ENCODE results near the gene TRAPPC6A.

TRAPPC6A gene

DNA sequence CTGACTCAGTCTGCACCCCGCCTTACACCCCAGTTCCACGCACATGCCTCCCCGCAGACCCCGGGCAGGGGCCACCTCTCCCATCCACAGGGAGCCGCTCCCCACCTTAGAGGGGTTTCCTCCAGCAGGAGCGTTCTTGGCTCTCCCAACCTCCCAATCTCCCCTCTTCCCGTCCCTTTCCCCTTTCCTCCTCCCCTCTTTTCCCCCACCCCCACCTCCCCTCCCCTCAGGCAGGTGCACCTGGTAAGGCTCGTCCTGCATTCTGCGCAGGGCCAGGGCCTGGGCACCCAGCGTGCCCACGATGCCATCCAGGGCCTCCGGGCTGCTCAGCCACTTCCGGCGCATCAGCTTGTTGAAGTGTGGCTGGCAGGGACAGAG is 39.9 kb upstream of the TRAPPC6A start:
- no peak for DNase-seq (ENCODE audit: low read depth)
- TF ChIP-seq, protein P1, sequence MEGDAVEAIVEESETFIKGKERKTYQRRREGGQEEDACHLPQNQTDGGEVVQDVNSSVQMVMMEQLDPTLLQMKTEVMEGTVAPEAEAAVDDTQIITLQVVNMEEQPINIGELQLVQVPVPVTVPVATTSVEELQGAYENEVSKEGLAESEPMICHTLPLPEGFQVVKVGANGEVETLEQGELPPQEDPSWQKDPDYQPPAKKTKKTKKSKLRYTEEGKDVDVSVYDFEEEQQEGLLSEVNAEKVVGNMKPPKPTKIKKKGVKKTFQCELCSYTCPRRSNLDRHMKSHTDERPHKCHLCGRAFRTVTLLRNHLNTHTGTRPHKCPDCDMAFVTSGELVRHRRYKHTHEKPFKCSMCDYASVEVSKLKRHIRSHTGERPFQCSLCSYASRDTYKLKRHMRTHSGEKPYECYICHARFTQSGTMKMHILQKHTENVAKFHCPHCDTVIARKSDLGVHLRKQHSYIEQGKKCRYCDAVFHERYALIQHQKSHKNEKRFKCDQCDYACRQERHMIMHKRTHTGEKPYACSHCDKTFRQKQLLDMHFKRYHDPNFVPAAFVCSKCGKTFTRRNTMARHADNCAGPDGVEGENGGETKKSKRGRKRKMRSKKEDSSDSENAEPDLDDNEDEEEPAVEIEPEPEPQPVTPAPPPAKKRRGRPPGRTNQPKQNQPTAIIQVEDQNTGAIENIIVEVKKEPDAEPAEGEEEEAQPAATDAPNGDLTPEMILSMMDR (IDR thresholded peaks at IDR 0.05; ENCODE audit: low read depth, low read length, missing control alignments): no peak
- no peak overlapping the region for H3K4me3 ChIP-seq (ENCODE audit: low read depth, low read length)

DNA sequence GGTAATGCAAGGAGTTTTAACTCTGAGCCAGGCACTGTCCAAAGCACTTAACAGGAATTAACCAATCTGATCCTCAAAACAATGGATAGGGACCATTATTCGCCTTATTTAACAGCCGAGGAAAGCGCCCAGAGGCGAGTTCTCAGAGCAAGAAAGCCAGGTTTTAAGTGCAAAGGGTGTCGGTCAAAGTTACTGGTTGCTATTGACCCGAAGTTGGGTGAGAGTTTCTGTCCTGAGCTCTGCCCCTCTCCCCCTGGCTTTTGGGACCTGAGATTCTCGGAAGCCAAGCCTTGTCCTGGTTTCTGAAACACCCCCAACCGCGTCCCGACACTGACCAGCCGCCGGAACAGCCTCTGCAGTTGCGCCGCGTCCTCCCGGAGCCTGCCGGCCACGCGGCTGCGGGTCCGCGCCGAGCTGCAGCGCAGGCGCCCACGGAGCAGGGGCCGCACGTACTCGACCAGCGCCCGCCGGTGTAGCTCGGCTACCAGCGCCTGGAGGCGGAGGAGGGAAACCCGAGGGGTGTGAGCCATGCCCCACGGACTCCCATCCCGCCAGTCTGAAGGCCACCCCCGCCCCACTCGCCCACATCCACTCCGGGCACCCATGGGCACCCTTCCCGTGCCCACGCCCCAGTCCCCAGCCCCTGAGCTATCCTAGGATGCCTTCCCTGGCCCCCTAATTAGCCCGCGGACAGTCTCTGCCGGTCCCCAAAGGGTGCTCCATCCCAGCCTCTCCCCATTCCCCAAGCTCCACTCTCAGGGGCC is 39.3 kb upstream of the TRAPPC6A start:
- no peak for DNase-seq (ENCODE audit: low read depth)
- no peak overlapping the region for H3K4me3 ChIP-seq (ENCODE audit: low read depth, low read length)
- TF ChIP-seq, protein P1 (IDR thresholded peaks at IDR 0.05; ENCODE audit: low read depth, low read length, missing control alignments): no peak

DNA sequence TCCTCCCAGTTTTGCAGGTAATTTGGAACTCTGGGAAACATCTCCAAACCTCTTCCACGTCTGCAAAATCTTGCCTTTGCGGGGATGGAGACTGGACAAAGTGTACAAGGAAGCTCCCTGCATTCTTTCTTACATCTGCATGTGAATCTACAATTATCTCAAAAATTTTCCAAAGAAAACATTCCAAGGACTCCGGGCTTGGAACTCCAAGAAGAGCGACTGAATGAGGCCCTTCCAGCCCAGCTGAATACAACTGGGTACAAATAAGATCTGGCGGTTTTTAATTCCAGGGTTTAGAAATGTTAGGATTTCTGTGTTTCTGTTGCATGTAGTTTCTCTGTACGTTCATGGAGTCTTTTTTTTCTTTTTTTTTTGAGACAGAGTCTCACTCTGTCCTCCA is 38.6 kb upstream of the TRAPPC6A start:
- TF ChIP-seq, protein P1 (IDR thresholded peaks at IDR 0.05; ENCODE audit: low read depth, low read length, missing control alignments): no peak
- no peak overlapping the region for H3K4me3 ChIP-seq (ENCODE audit: low read depth, low read length)

DNA sequence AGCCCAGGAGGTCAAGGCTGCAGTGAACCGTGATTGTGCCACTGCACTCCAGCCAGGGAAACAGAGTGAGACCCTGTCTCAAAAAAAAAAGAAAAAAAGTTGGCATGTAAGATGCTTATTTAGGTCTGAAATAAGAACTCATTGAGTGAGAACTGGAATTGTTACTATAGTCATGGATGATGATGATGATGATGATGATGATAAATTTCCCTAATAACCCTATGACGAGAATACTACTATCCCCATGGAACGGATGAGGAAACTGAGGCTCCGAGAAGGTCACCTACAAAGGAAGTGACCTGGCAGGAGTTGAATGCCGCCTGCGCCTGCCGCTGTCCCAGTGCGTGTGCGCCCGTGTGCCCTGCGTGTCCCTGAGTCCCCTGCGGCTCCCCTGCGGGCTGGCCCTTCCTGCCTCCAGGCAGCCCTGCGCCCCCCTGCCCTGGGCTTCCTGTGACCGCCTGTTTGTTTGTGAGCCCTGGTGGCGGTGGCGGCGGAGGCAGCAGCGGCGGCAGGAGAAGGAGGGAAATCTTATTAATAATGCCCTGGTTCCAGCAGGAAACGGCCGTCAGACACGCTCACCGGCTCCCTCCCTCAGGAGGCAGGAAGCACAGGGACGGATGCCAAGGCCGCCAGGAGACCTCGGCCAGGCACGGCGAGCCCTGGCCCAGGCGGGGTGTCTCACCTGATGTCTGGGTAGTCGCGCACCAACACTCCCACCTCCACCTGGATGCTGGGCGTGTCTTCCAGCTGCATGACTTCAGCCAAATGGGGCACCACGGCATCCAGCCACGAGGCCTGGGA is 37.6 kb upstream of the TRAPPC6A start:
- DNase-seq (ENCODE audit: low read depth): no peak
- H3K4me3 ChIP-seq (ENCODE audit: low read depth, low read length): no peak overlapping the region
- TF ChIP-seq, protein P1 (IDR thresholded peaks at IDR 0.05; ENCODE audit: low read depth, low read length, missing control alignments): no peak

More for the DNA sequence above, 38.6 kb upstream of the TRAPPC6A start:
- no peak for DNase-seq (ENCODE audit: low read depth)

DNA sequence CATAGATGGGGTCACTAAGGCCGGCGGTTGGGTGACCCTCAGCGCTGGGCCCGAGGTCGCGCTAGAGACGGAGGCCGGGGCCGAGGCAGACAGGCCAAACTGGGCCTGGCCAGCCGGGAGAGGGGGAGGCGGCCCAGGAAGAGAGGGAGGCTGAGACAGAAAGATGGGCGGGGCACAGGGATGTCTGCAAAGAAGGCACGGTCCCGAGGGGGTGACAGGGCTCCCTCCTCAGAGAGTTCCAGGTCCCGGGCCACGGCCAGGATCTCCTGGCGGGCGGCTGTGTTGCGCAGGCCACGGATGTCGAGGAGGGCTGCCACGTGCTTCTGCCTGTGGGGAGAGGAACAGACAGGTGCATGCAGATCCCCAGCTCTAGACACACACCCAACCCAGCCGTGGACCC is 35.0 kb upstream of the TRAPPC6A start:
- H3K4me3 ChIP-seq (ENCODE audit: low read depth, low read length): no peak overlapping the region
- TF ChIP-seq, protein P1 (IDR thresholded peaks at IDR 0.05; ENCODE audit: low read depth, low read length, missing control alignments): no peak
- DNase-seq (ENCODE audit: low read depth): no peak

DNA sequence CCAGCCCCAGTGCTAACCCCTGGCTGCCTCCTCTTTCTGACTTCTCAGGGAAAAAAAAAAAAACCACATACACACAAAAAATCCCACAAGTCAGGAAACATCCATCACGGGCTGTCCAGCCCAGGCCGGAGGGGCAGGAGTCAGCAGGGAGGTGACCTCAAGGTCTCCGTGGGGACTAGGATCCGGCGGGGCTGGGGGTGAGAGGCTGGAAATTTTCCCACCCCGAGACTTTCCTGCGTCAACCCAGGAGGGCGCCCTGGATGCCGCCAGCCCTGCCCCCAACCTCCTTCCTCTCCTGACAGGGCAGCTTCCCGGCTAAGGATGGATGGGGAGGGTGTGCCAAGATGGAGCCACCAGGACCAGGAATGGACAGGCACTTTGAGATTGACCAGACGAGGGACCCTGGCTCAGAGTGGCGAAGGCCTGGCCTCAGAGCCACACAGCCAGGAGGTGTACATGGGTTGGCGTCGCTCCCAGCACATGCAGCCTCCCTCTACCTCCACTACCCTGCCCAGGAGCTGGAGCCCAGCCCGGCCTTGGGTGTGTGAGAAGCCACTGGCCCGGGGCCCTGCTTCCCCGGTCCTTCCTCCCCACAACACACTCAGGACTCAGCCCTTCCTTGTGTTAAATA is 33.8 kb upstream of the TRAPPC6A start:
- TF ChIP-seq, protein P1 (IDR thresholded peaks at IDR 0.05; ENCODE audit: low read depth, low read length, missing control alignments): no peak
- no peak for DNase-seq (ENCODE audit: low read depth)
- no peak overlapping the region for H3K4me3 ChIP-seq (ENCODE audit: low read depth, low read length)
